Measurements from ENCODE around the gene MARK3.

MARK3 gene

GRCh38 chr14:103495854-103496253, 110.6 kb downstream of the MARK3 start:
- no peak overlapping the region for H3K9ac ChIP-seq (ENCODE audit: low read length in 5 of 5)
- H3K27ac ChIP-seq (ENCODE audit: low read depth, low read length), result peak overlapping the region; percentile 6
- no peaks in the 10 kb centered on the region for H3K27me3 ChIP-seq (ENCODE audit: control insufficient read depth in 5 of 5, insufficient read depth in 4 of 5, low read length in 5 of 5)
- H3K4me1 ChIP-seq (ENCODE audit: control insufficient read depth in 5 of 5, insufficient read depth in 5 of 5, low read length in 5 of 5), result peaks cover 2 to 48% (median 26%) of the 10 kb centered on the region in 5 donors
- H3K9me3 ChIP-seq (ENCODE audit: control insufficient read depth in 5 of 5, low read length in 5 of 5), result no peaks in the 10 kb centered on the region
- H3K36me3 ChIP-seq (ENCODE audit: control insufficient read depth in 5 of 5, insufficient read depth in 5 of 5, low read length in 5 of 5), result peaks cover 7 to 52% (median 23%) of the 10 kb centered on the region in 5 donors
- no peak overlapping the region for H3K4me3 ChIP-seq (ENCODE audit: low read depth in 1 of 5, low read length in 5 of 5)

GRCh38 chr14:103496776-103497175, 111.6 kb downstream of the MARK3 start:
- Histone ChIP-seq H3K9me3 (ENCODE audit: control insufficient read depth in 5 of 5, low read length in 5 of 5) (no peaks in the 10 kb centered on the region), H3K4me1 (ENCODE audit: control insufficient read depth in 5 of 5, insufficient read depth in 5 of 5, low read length in 5 of 5) (peaks cover 1 to 48% (median 26%) of the 10 kb centered on the region in 5 donors), H3K9ac (ENCODE audit: low read length in 5 of 5) (no peak overlapping the region), H3K27ac (ENCODE audit: low read depth, low read length) (no peak overlapping the region), H3K4me3 (ENCODE audit: low read depth in 1 of 5, low read length in 5 of 5) (no peak overlapping the region), H3K36me3 (ENCODE audit: control insufficient read depth in 5 of 5, insufficient read depth in 5 of 5, low read length in 5 of 5) (peaks cover 2 to 52% (median 29%) of the 10 kb centered on the region in 5 donors), H3K27me3 (ENCODE audit: control insufficient read depth in 5 of 5, insufficient read depth in 4 of 5, low read length in 5 of 5) (no peaks in the 10 kb centered on the region)

GRCh38 chr14:103499709-103500108, 114.5 kb downstream of the MARK3 start:
- H3K4me3 ChIP-seq (ENCODE audit: low read depth in 1 of 5, low read length in 5 of 5), result no peak overlapping the region
- H3K9me3 ChIP-seq (ENCODE audit: control insufficient read depth in 5 of 5, low read length in 5 of 5), result no peaks in the 10 kb centered on the region
- no peaks in the 10 kb centered on the region for H3K27me3 ChIP-seq (ENCODE audit: control insufficient read depth in 5 of 5, insufficient read depth in 4 of 5, low read length in 5 of 5)
- no peak overlapping the region for H3K9ac ChIP-seq (ENCODE audit: low read length in 5 of 5)
- H3K4me1 ChIP-seq (ENCODE audit: control insufficient read depth in 5 of 5, insufficient read depth in 5 of 5, low read length in 5 of 5), result peaks cover 0 to 31% (median 19%) of the 10 kb centered on the region in 5 donors
- peaks cover 3 to 62% (median 42%) of the 10 kb centered on the region in 5 donors for H3K36me3 ChIP-seq (ENCODE audit: control insufficient read depth in 5 of 5, insufficient read depth in 5 of 5, low read length in 5 of 5)
- no peak overlapping the region for H3K27ac ChIP-seq (ENCODE audit: low read depth, low read length)

- Histone ChIP-seq H3K9me3 (ENCODE audit: control insufficient read depth in 5 of 5, low read length in 5 of 5) (no peaks in the 10 kb centered on the region), H3K27ac (ENCODE audit: low read depth, low read length) (peak overlapping the region; percentile 63), H3K4me1 (ENCODE audit: control insufficient read depth in 5 of 5, insufficient read depth in 5 of 5, low read length in 5 of 5) (peaks cover 0 to 24% (median 14%) of the 10 kb centered on the region in 5 donors), H3K9ac (ENCODE audit: low read length in 5 of 5) (peak overlapping the region in 3 of 5 donors; percentile 33 to 57 (median 53)), H3K27me3 (ENCODE audit: control insufficient read depth in 5 of 5, insufficient read depth in 4 of 5, low read length in 5 of 5) (no peaks in the 10 kb centered on the region), H3K36me3 (ENCODE audit: control insufficient read depth in 5 of 5, insufficient read depth in 5 of 5, low read length in 5 of 5) (peaks cover 3 to 67% (median 47%) of the 10 kb centered on the region in 5 donors), H3K4me3 (ENCODE audit: low read depth in 1 of 5, low read length in 5 of 5) (no peak overlapping the region)
These were observed 115.2 kb downstream of the MARK3 start for GRCh38 chr14:103500148-103500990.

GRCh38 chr14:103501041-103501870, 116.0 kb downstream of the MARK3 start:
- H3K27ac ChIP-seq (ENCODE audit: low read depth, low read length), result no peak overlapping the region
- peaks cover 3 to 66% (median 47%) of the 10 kb centered on the region in 5 donors for H3K36me3 ChIP-seq (ENCODE audit: control insufficient read depth in 5 of 5, insufficient read depth in 5 of 5, low read length in 5 of 5)
- H3K27me3 ChIP-seq (ENCODE audit: control insufficient read depth in 5 of 5, insufficient read depth in 4 of 5, low read length in 5 of 5), result no peaks in the 10 kb centered on the region
- no peak overlapping the region for H3K4me3 ChIP-seq (ENCODE audit: low read depth in 1 of 5, low read length in 5 of 5)
- H3K9ac ChIP-seq (ENCODE audit: low read length in 5 of 5), result peak overlapping the region in 2 of 5 donors; percentile 11 to 53
- H3K9me3 ChIP-seq (ENCODE audit: control insufficient read depth in 5 of 5, low read length in 5 of 5), result no peaks in the 10 kb centered on the region
- peaks cover 0 to 19% (median 6%) of the 10 kb centered on the region in 5 donors for H3K4me1 ChIP-seq (ENCODE audit: control insufficient read depth in 5 of 5, insufficient read depth in 5 of 5, low read length in 5 of 5)

- H3K4me3 ChIP-seq (ENCODE audit: low read depth in 1 of 5, low read length in 5 of 5), result no peak overlapping the region
- H3K9ac ChIP-seq (ENCODE audit: low read length in 5 of 5), result peak overlapping the region in 1 of 5 donors; percentile 11
- H3K27ac ChIP-seq (ENCODE audit: low read depth, low read length), result no peak overlapping the region
- H3K4me1 ChIP-seq (ENCODE audit: control insufficient read depth in 5 of 5, insufficient read depth in 5 of 5, low read length in 5 of 5), result peaks cover 0 to 18% (median 6%) of the 10 kb centered on the region in 5 donors
- no peaks in the 10 kb centered on the region for H3K27me3 ChIP-seq (ENCODE audit: control insufficient read depth in 5 of 5, insufficient read depth in 4 of 5, low read length in 5 of 5)
- H3K36me3 ChIP-seq (ENCODE audit: control insufficient read depth in 5 of 5, insufficient read depth in 5 of 5, low read length in 5 of 5), result peaks cover 3 to 65% (median 47%) of the 10 kb centered on the region in 5 donors
- no peaks in the 10 kb centered on the region for H3K9me3 ChIP-seq (ENCODE audit: control insufficient read depth in 5 of 5, low read length in 5 of 5)
These were observed 116.9 kb downstream of the MARK3 start for GRCh38 chr14:103501921-103502669.

- H3K4me1 ChIP-seq (ENCODE audit: control insufficient read depth in 5 of 5, insufficient read depth in 5 of 5, low read length in 5 of 5), result peaks cover 0 to 18% (median 6%) of the 10 kb centered on the region in 5 donors
- no peaks in the 10 kb centered on the region for H3K9me3 ChIP-seq (ENCODE audit: control insufficient read depth in 5 of 5, low read length in 5 of 5)
- H3K36me3 ChIP-seq (ENCODE audit: control insufficient read depth in 5 of 5, insufficient read depth in 5 of 5, low read length in 5 of 5), result peaks cover 3 to 67% (median 49%) of the 10 kb centered on the region in 5 donors
- H3K27ac ChIP-seq (ENCODE audit: low read depth, low read length), result no peak overlapping the region
- no peak overlapping the region for H3K4me3 ChIP-seq (ENCODE audit: low read depth in 1 of 5, low read length in 5 of 5)
- no peak overlapping the region for H3K9ac ChIP-seq (ENCODE audit: low read length in 5 of 5)
- no peaks in the 10 kb centered on the region for H3K27me3 ChIP-seq (ENCODE audit: control insufficient read depth in 5 of 5, insufficient read depth in 4 of 5, low read length in 5 of 5)
These were observed 117.7 kb downstream of the MARK3 start for GRCh38 chr14:103502877-103503276.

GRCh38 chr14:103503296-103503695, 118.1 kb downstream of the MARK3 start:
- no peak overlapping the region for H3K27ac ChIP-seq (ENCODE audit: low read depth, low read length)
- H3K4me1 ChIP-seq (ENCODE audit: control insufficient read depth in 5 of 5, insufficient read depth in 5 of 5, low read length in 5 of 5), result peaks cover 0 to 16% (median 6%) of the 10 kb centered on the region in 5 donors
- peaks cover 3 to 69% (median 49%) of the 10 kb centered on the region in 5 donors for H3K36me3 ChIP-seq (ENCODE audit: control insufficient read depth in 5 of 5, insufficient read depth in 5 of 5, low read length in 5 of 5)
- H3K9me3 ChIP-seq (ENCODE audit: control insufficient read depth in 5 of 5, low read length in 5 of 5), result no peaks in the 10 kb centered on the region
- no peak overlapping the region for H3K4me3 ChIP-seq (ENCODE audit: low read depth in 1 of 5, low read length in 5 of 5)
- no peak overlapping the region for H3K9ac ChIP-seq (ENCODE audit: low read length in 5 of 5)
- no peaks in the 10 kb centered on the region for H3K27me3 ChIP-seq (ENCODE audit: control insufficient read depth in 5 of 5, insufficient read depth in 4 of 5, low read length in 5 of 5)

- peaks cover 3 to 70% (median 59%) of the 10 kb centered on the region in 5 donors for H3K36me3 ChIP-seq (ENCODE audit: control insufficient read depth in 5 of 5, insufficient read depth in 5 of 5, low read length in 5 of 5)
- no peaks in the 10 kb centered on the region for H3K27me3 ChIP-seq (ENCODE audit: control insufficient read depth in 5 of 5, insufficient read depth in 4 of 5, low read length in 5 of 5)
- H3K9me3 ChIP-seq (ENCODE audit: control insufficient read depth in 5 of 5, low read length in 5 of 5), result no peaks in the 10 kb centered on the region
- H3K27ac ChIP-seq (ENCODE audit: low read depth, low read length), result no peak overlapping the region
- H3K9ac ChIP-seq (ENCODE audit: low read length in 5 of 5), result no peak overlapping the region
- peaks cover 0 to 11% (median 6%) of the 10 kb centered on the region in 5 donors for H3K4me1 ChIP-seq (ENCODE audit: control insufficient read depth in 5 of 5, insufficient read depth in 5 of 5, low read length in 5 of 5)
- no peak overlapping the region for H3K4me3 ChIP-seq (ENCODE audit: low read depth in 1 of 5, low read length in 5 of 5)
These were observed 119.9 kb downstream of the MARK3 start for GRCh38 chr14:103504991-103505565.
